ENCODE results near the gene JAK2.

- TF ChIP-seq POLR2A (IDR thresholded peaks at IDR 0.05) (no peak), CTCF (IDR thresholded peaks at IDR 0.05) (no peak)
Measured at GRCh38 chr9:4936823-4937222, 48.2 kb upstream of the JAK2 start.

Measured in esophagus squamous epithelium (tissue), 4 donors.